ENCODE results near the gene SETBP1. TPM values are rescaled to one million over a fixed set of nuclear protein-coding genes. Genes with fewer than 3 reads are reported as not detected.

Gene SETBP1
- total and polyA plus RNA-seq, 2 of the 4 experiments (the other 2 are of a cell fraction), result 0.19 to 0.36 TPM

DNA sequence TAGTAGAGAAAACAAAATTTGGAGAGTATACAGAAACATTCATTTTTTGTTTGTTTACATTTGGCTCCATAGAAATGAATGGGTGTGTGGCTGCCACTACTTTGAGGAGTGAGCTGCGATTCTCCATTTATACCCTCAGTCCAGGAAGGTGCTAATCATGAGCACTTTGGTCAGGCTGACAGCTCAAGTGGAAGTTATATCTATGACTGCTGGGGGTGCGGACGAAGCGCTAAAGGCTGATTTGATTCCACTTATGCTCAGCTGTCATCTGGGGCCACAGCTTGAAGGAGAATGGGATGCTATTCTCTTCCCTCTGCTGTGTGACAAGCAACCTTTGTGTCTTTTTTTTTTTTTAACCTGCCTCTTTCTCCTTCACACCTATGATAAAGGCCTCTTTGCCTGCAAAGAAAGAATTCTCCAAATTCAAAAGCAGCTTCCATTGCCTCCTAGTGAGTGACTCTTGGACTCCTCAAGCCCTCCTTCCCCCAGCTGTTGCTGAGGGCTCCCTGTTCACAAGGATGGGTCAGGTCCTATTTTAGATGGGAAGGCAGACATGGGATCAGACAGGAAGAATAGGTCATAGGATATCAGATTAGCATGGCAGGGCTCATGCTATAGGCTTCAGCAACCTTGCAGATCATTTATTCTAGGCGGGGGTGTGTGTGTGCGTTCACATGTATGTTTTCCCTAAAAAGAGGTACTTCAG, 201.6 kb downstream of the SETBP1 start:
- Histone ChIP-seq H2BK5ac (ENCODE audit: low read depth, low read length, poor library complexity, severe bottlenecking) (no peak overlapping the region), H2AK9ac (replicated peaks; ENCODE audit: low read depth, low read length, poor library complexity) (no peak overlapping the region), H2BK120ac (ENCODE audit: low read depth, low read length) (no peak overlapping the region), H3K36me3 (ENCODE audit: control insufficient read depth, insufficient read depth, low read length) (no peaks in the 10 kb centered on the region), H3K27me3 (ENCODE audit: control insufficient read depth, insufficient read depth, low read length) (no peaks in the 10 kb centered on the region; the same call in 1 of the 2 replicates), H3K56ac (ENCODE audit: extremely low read depth, insufficient read depth, low read length) (no peak overlapping the region), H2AFZ (replicated peaks; ENCODE audit: low read length, poor library complexity) (no peak overlapping the region), H3K79me1 (ENCODE audit: low read depth in 1 of 2, low read length in 2 of 2) (no peaks in the 10 kb centered on the region), H3K14ac (replicated peaks; ENCODE audit: low read depth, low read length) (no peak overlapping the region), H2BK15ac (ENCODE audit: low read depth, low read length) (no peak overlapping the region), H3K18ac (ENCODE audit: low read depth, low read length) (no peak overlapping the region), H3K9ac (ENCODE audit: low read depth, low read length) (no peak overlapping the region), H3K4me2 (ENCODE audit: low read depth, low read length) (no peak overlapping the region), H3K9me1 (ENCODE audit: insufficient read depth, low read length) (no peaks in the 10 kb centered on the region), H2BK20ac (ENCODE audit: low read depth, low read length) (no peak overlapping the region), H4K5ac (ENCODE audit: low read depth, low read length) (no peak overlapping the region), H4K91ac (ENCODE audit: insufficient read depth, low read depth, low read length) (no peak overlapping the region), H4K8ac (ENCODE audit: low read depth in 2 of 2, low read length in 2 of 2) (no peak overlapping the region), H4K20me1 (ENCODE audit: insufficient read depth, low read length) (no peaks in the 10 kb centered on the region), H3K4me1 (ENCODE audit: control insufficient read depth, insufficient read depth, low read length) (no peaks in the 10 kb centered on the region), H3K23ac (ENCODE audit: low read depth, low read length) (no peak overlapping the region), H3K27ac (ENCODE audit: insufficient read depth, low read length) (no peak overlapping the region), H3K4me3 (ENCODE audit: insufficient read depth, low read depth, low read length) (no peak overlapping the region), H3K4ac (ENCODE audit: low read depth, low read length) (no peak overlapping the region), H3K9me3 (ENCODE audit: control insufficient read depth, insufficient read depth, low read length) (no peaks in the 10 kb centered on the region), H2AK5ac (ENCODE audit: low read depth, low read length) (no peak overlapping the region)
- dilution Hi-C loops (cut with HindIII; ENCODE audit: low sequenced_read_pairs, unreplicated experiment) (no loop called here), in situ Hi-C loops (cut with MboI; ENCODE audit: low sequenced_read_pairs) (loop anchor here (25.0 kb wide), 1 partner anchor 745 kb away; no protein-coding TSS in a partner anchor), intact Hi-C loops (cut with micrococcal nuclease) (no loop called here)
- ChIA-PET POLR2A (ENCODE audit: unreplicated experiment) (no interaction called here), CTCF (interaction anchor here (1.4 kb wide), 1 partner anchor 14 kb away, joined by 3 read pairs; no protein-coding TSS in a partner anchor)
- TF ChIP-seq, protein P1, sequence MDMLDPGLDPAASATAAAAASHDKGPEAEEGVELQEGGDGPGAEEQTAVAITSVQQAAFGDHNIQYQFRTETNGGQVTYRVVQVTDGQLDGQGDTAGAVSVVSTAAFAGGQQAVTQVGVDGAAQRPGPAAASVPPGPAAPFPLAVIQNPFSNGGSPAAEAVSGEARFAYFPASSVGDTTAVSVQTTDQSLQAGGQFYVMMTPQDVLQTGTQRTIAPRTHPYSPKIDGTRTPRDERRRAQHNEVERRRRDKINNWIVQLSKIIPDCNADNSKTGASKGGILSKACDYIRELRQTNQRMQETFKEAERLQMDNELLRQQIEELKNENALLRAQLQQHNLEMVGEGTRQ (IDR thresholded peaks at IDR 0.05; ENCODE audit: low read depth, low read length), result no peak
- TF ChIP-seq RAD21 (IDR thresholded peaks at IDR 0.05; ENCODE audit: low read length) (no peak), MXI1 (IDR thresholded peaks at IDR 0.05; ENCODE audit: borderline replicate concordance, low read depth, low read length) (no peak), CHD1 (IDR thresholded peaks at IDR 0.05; ENCODE audit: low read depth, low read length) (no peak), NFE2L2 (IDR thresholded peaks at IDR 0.05; ENCODE audit: low read depth, low read length) (no peak)
- ATAC-seq (ENCODE audit: low read depth) (no peak), DNase-seq (no peak)
- no TSS peak for BruUV-seq (replicated peaks)
- 100% methylated on average over 1 of the region's 6 CpGs; no CpG with 5 or more reads in 1 of the 2 experiments for WGBS, 2 experiments (ENCODE audit: extremely low coverage in 2 of 2, insufficient read length in 1 of 2)

All from IMR-90 (cell line).